GM18519 (cell line): ENCODE data around the gene TGFBR1.
"Not testable (repeated sequence)": the region's sequence is repeated elsewhere in the genome, so short reads cannot be mapped to it uniquely, and the experiment has no call there.

Experiments
- ATAC-seq: cut with Tn5 transposase; IDR thresholded peaks from one replicate; pipeline ENCODE4 v1.9.1; 2021; ENCODE audit warnings: mild to moderate bottlenecking, moderate library complexity; ENCODE audit not compliant: unreplicated experiment, low FRiP score

TGFBR1 gene

DNA sequence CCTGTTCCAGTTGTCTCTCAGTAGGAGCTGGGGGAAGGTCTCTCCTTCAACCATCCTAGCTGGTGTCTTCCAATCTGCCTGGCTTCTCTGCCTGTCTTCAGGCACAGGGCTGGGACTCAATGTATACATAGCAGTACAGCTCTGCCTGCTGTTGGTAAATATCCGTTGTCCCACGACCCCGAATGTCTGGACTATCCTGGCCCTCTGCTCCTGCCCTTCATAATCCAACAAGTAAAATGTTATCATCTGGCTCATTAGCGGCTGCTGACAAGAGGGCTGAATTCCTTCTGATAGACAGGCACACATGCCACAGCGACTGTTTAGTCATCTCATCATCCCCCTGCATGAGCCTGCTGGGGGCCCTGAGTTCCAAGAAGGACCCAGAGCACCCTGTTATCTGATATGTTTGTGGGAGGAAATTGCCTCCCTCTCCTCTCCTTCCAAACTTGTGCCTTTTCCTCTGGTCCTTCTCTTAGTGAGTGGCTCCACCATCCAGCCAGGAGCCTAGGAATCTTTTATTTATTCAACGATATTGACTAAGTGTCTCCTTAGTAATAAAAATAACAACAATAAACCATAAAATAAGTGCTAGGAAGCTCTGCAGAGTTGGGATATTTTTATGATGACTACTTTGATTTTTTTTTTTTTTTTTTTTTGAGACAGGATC, 29.5 kb upstream of the TGFBR1 start:
- no peak for ATAC-seq

GRCh38 chr9:99076030-99076429, 28.9 kb upstream of the TGFBR1 start:
- ATAC-seq = no peak

DNA sequence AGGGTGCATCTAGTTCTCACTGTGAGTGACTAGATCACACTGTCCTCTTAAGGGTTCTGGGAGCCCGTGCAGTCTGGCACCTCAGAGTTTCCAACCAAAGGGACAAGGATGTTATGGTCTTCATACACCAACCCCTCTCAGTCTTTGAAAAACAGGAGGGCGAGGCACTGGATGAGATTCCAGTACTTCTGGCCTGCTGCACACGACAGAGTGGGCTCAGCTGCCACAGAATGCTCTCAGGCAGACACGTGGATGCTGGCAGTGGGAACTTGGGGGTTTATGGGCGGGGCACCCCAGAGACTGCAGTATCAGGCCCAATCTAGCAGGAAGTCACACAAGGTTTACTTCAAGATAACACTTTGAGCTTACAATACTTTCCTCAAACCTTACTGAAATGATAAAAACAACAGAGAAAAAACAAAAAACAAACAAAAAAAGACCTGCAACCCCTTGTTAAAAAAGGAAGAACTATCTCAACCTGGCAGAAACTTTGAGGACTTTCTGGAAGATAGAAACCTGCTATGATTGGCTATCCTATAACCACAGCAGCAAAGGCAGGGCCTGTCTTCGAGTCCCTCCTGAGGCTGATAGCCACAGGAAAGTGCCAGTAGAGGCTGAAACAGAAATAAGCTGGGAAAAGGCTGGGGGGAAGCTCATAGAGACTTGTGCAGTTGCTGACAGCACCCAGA, 28.3 kb upstream of the TGFBR1 start:
- ATAC-seq = no peak

GRCh38 chr9:99078717-99079116, 26.2 kb upstream of the TGFBR1 start:
- no peak for ATAC-seq

DNA sequence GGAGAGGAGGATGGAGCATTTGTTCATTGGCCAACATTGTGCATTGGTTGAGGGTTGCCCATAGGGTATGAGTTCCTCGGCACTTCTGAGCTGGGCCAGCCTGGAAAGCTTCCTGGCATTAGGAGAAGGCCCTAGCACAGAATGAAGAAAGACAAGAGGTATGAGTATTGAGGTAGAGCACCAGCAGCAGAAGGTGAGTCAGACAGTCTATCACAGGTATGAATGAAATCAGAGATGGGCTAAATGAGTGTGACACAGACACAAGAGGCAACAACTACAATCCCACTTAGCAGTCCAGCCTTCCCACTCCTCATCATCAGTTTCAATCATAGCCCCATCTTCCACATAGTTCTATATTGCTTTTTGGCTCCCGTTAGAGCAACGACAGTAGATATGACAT, 25.4 kb upstream of the TGFBR1 start:
- ATAC-seq = no peak

- ATAC-seq = no peak
Observed at GRCh38 chr9:99083051-99083450, 21.9 kb upstream of the TGFBR1 start.

DNA sequence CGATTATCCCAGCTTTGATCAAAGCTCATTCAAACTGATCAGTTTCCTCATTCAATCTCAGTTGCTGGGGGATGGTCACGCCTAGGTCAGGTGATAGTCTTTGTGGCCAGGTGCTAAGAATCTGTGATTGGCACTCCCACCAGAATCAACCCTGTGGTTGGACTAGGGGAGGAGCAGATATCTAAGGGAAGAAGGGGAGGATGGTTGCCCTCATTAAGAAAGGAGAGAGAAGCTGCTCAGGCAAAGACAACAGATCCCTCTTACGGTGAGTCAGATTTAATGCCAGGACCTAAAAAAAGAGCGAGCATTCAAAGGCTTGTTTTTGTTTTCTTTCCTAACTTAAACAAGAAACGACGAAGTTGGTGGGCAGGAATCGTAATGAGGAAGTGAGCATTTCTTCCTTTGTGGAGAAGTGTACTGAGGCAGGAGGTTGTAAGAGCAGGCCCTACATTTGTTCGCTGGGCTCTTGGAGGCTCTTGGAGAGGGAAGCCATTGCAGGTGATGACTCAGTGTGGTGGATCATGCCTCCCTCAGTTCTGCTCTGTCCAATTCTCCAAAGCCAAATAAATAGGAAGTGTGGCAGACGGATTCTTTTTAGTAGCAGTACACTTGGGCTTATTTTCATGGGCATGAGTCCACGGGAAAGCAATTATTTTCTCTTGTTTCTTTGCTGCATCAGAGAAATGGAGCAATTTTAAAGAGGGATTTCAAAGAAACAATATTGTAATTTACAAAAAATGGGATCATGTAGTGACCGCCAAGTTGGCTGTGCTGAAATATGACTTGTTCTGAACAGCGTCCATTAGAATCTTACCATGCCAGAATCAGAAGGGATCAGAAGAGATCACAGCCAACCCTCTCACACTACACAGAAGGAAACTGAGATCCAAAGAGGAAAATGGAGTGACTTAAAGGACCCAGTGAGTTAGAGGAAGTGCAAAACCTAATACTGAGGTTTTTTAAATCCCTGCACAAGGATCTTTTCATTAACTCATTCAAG, 18.7 kb upstream of the TGFBR1 start:
- no peak for ATAC-seq

- no peak for ATAC-seq
Observed at GRCh38 chr9:99087462-99087861, 17.5 kb upstream of the TGFBR1 start.

DNA sequence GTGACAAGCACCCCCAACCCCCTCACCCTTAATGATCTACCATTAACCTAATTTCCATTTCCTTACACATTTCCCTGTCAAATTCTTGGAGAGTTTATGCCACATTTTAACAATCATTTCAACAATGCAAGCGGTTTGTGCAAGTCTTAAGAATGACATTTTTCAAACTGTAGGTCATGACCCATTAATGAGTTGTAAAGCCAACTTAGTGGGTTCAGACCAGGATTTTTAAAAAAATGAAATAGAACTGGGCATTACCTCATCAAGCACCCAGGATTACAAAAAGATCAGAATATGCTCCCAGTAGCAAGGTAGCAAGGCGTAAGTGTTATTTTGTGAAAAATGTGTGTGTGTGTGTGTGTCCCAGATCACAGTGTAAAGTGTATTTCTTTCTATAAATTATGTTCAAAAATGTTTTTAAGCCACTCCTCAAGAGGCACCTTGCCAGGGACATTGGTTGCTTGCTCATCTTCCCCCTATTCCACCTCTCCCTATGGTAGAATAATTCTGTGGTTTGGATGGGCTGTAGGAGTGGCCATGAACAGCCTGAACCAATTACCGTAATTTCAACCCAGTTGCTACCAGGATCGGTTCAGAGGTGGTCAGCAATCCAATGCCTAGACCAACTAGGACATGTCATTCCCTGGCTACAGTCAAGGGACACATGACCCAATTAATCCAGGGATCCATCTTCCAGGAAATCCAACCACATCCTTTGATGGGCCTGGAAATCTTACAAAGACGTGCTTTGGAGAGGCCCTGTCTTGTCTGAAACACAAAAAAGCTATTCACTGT, 14.4 kb upstream of the TGFBR1 start:
- ATAC-seq = no peak

- ATAC-seq = no peak
Observed at GRCh38 chr9:99092643-99093491, 12.0 kb upstream of the TGFBR1 start.

DNA sequence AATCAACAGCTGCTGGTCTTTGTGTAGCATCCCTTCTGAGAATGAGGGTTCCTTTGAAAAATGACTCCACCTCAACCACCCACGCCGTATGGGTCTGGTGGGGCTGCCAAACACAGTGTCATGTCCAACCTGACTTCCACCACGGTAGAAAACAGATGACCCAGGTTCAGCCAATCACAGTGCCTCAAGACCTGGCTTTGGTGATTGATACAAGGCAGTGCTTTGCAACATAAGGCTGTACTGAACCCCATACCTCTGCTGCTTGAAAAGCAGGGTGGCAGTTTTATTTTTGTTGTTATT, 11.5 kb upstream of the TGFBR1 start:
- no peak for ATAC-seq

DNA sequence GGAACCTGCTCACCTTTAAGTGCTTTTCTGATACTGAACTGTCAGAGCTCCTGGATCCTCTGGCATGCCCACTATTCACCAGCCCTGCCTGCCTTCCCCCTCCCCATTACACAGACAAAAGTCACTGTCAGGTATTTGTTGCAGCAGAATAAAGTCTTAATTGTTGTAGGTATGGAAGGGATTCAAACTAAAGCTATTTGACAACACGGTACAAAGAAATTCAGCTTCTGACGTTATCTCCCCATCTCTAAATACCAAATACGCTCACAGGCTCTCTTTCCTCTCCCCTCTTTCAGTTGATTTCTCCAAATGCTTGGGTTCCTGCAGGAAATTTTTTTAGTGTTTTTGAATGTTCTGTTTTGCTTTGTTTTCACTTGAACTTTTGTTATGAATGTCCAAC, 9.3 kb upstream of the TGFBR1 start:
- ATAC-seq = no peak

GRCh38 chr9:99096409-99096808, 8.5 kb upstream of the TGFBR1 start:
- ATAC-seq = no peak

GRCh38 chr9:99099806-99100585, 4.9 kb upstream of the TGFBR1 start:
- not testable (repeated sequence) for ATAC-seq

DNA sequence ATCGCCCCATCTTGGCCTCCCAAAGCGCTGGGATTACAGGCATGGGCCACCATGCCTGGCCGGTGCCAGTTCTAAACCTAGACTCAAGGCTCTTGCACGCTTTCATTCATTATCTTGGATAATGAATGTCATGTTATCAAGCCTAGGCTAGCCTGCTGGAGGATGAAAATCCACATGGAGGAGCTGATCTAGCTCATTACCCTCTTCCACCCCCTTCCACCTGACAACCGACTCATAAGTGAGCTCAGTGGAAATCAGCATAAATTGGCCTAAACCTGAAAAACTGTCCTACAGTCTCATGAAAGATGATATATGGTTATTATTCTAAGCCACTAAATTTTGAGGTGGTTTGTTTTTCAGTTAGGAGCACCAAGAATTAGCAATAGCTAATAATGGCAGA, 3.6 kb upstream of the TGFBR1 start:
- ATAC-seq = no peak

DNA sequence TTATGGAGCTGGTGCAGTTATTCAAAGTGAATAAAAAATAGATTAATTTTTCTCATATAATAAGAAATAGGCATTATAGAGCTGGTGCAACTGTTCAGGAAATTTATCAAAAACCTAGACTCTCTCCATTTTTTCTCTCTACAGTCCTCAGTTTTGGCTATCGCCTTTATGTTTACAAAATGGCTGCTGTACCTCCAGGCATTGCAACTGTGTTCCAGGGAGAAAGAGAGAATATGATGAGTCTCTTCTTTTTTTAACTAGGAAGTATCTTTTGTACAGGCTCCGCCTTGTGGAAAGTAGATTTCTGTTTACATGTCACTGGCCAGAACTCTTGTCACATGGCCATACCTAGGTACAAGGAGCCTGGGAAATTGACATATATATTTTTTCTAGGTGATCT, 3.1 kb upstream of the TGFBR1 start:
- ATAC-seq = no peak

DNA sequence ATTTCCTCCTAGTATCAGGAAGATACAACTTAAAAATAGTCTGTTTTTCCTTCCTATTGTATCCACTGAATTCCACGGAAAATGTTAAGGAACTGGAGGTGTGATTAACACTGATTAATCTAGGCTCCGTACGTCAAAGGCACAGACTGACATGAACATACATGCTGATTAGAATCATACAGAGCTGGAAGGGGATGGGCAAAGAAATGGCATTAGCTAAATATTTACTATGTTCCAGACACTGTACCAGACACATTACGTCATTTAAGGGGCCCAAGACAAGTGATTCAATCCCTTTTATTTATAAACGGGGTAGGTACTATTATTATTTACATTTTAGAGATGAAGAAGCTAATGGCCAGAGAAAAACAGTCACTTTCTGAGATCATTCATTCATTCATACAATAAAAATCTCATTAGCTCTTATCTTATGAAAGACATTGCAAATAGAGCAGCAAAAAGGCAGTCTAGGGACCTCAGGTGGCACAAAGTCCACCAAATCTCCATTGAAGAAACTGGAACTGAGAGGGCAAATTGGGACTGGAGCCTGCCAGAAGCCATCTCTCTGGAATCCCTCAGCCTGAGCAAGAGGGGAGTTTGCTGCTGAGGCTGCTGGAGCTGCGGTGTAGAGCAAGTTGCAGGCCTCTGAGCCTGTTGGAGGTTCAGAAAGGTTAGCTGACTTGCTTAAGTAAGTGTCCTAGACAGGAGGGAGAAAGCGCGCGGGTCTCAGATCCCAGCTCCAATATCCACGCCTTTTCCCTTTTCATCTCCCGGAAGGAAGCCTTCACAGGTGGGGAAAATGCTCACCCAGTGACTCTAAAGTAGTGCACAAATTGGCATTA, 1.6 kb upstream of the TGFBR1 start:
- ATAC-seq = no peak

DNA sequence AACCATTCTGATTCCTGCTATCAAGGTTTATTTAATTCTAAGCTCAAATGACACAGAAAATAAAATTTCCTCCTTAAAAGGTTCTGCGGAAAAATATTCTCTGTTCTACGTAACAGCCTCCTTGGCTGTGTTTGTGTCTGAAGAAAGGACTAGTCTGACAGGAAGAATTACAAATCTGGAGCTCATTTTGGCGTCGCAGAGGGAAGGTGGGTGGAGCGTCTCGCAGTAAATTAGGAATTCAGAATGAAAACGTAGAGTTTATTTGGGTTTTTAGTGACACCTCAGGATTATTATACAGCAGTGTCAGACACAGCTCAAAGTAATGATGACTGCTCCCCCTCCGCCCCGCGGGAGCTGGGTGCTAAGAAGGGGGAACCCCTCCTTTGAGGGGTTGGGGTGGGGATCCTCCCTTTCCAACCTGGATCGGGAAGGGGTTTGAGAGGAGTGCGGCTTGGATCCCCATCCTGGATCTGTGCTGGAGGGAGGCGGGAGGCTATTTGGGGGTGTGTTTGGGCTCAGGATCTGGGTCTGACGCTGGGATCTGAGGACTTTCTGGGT, 933 bp upstream of the TGFBR1 start:
- ATAC-seq = no peak
